Activated T-helper 17 cell treated with anti-CD3 and anti-CD28 coated beads, Interleukin-2, amount 50 U/mL, for 72 hours (primary cell): Measurements from ENCODE around the gene MRPL48. TPM values are rescaled to one million over a fixed set of nuclear protein-coding genes. Genes with fewer than 3 reads are reported as not detected.
"Not testable (repeated sequence)": the region's sequence is repeated elsewhere in the genome, so short reads cannot be mapped to it uniquely, and the experiment has no call there.

Source experiments
- ATAC-seq: fragments of 150-1000 bp; cut with Tn5 transposase; replicated peaks from 2 replicates; pipeline ENCODE4 v1.10.0; 2021; ENCODE audit warnings: mild to moderate bottlenecking, moderate library complexity
- H3K27ac Mint-ChIP-seq: one replicate; pipeline ENCODE4 v1.8.0; 2022; ENCODE audit warnings: mixed read lengths
- H3K27me3 Mint-ChIP-seq: one replicate; pipeline ENCODE4 v1.8.0; 2022; ENCODE audit warnings: mixed read lengths
- H3K36me3 Mint-ChIP-seq: one replicate; pipeline ENCODE4 v1.8.0; 2022; ENCODE audit warnings: low read depth, mild to moderate bottlenecking, mixed read lengths
- H3K4me1 Mint-ChIP-seq: one replicate; pipeline ENCODE4 v1.8.0; 2022; ENCODE audit warnings: mixed read lengths
- H3K4me3 Mint-ChIP-seq: one replicate; pipeline ENCODE4 v1.8.0; 2022; ENCODE audit warnings: mild to moderate bottlenecking, mixed read lengths
- H3K9me3 Mint-ChIP-seq: one replicate; pipeline ENCODE4 v1.8.0; 2022; ENCODE audit warnings: mixed read lengths
- total RNA-seq, 2 donors: library from RNA; stranded (reverse); gene quantifications; one replicate each; pipeline ENCODE4 v1.2.3, GENCODE V29; 2022

Gene MRPL48
- 10 to 100 TPM; 28.1 to 39.6 TPM for total RNA-seq

- Mint-ChIP-seq H3K4me1 (peaks cover 4% of the 10 kb centered on the region), H3K36me3 (peaks cover 8% of the 10 kb centered on the region), H3K27ac (peak within 1 kb of the TSS; percentile 99), H3K9me3 (no peaks in the 10 kb centered on the region), H3K4me3 (peak within 1 kb of the TSS; percentile 100), H3K27me3 (no peaks in the 10 kb centered on the region)
- peak; percentile 100 for ATAC-seq
These were observed at the start of gene MRPL48 for GRCh38 chr11:73787643-73788558. Gene MRPL48 (plus strand): TSS chr11:73787874. CDS start chr11:73787972, 98 bp downstream.

- H3K27me3 Mint-ChIP-seq: no peaks in the 10 kb centered on the region
- peaks cover 28% of the 10 kb centered on the region for H3K36me3 Mint-ChIP-seq
- ATAC-seq: no peak
- H3K9me3 Mint-ChIP-seq: no peaks in the 10 kb centered on the region
- peaks cover 5% of the 10 kb centered on the region for H3K4me1 Mint-ChIP-seq
- no peak overlapping the region for H3K27ac Mint-ChIP-seq
- no peak overlapping the region for H3K4me3 Mint-ChIP-seq
These were observed 44.6 kb upstream of the MRPL48 start for GRCh38 chr11:73743045-73743444.

GRCh38 chr11:73746701-73747100 is 41.0 kb upstream of the MRPL48 start:
- no peak for ATAC-seq
- no peaks in the 10 kb centered on the region for H3K27me3 Mint-ChIP-seq
- H3K4me1 Mint-ChIP-seq: peaks cover 20% of the 10 kb centered on the region
- no peak overlapping the region for H3K4me3 Mint-ChIP-seq
- H3K27ac Mint-ChIP-seq: no peak overlapping the region
- peaks cover 38% of the 10 kb centered on the region for H3K36me3 Mint-ChIP-seq
- no peaks in the 10 kb centered on the region for H3K9me3 Mint-ChIP-seq

- Mint-ChIP-seq H3K4me3 (no peak overlapping the region), H3K4me1 (peaks cover 28% of the 10 kb centered on the region), H3K36me3 (peaks cover 46% of the 10 kb centered on the region), H3K27ac (no peak overlapping the region), H3K27me3 (no peaks in the 10 kb centered on the region), H3K9me3 (no peaks in the 10 kb centered on the region)
- no peak for ATAC-seq
These were observed 39.9 kb upstream of the MRPL48 start for GRCh38 chr11:73747762-73748161.

- Mint-ChIP-seq H3K36me3 (peaks cover 43% of the 10 kb centered on the region), H3K4me1 (peaks cover 28% of the 10 kb centered on the region), H3K27ac (no peak overlapping the region), H3K27me3 (no peaks in the 10 kb centered on the region), H3K9me3 (no peaks in the 10 kb centered on the region), H3K4me3 (no peak overlapping the region)
- no peak for ATAC-seq
These were observed 39.4 kb upstream of the MRPL48 start for GRCh38 chr11:73748300-73748699.

- Mint-ChIP-seq H3K9me3 (no peaks in the 10 kb centered on the region), H3K36me3 (peaks cover 43% of the 10 kb centered on the region), H3K4me3 (no peak overlapping the region), H3K4me1 (peaks cover 33% of the 10 kb centered on the region), H3K27ac (no peak overlapping the region), H3K27me3 (no peaks in the 10 kb centered on the region)
- no peak for ATAC-seq
These were observed 38.6 kb upstream of the MRPL48 start for GRCh38 chr11:73749118-73749517.

GRCh38 chr11:73750228-73750627 is 37.4 kb upstream of the MRPL48 start:
- Mint-ChIP-seq H3K27ac (no peak overlapping the region), H3K36me3 (peaks cover 43% of the 10 kb centered on the region), H3K4me1 (peaks cover 33% of the 10 kb centered on the region), H3K27me3 (no peaks in the 10 kb centered on the region), H3K9me3 (no peaks in the 10 kb centered on the region), H3K4me3 (no peak overlapping the region)
- no peak for ATAC-seq

- peaks cover 37% of the 10 kb centered on the region for H3K4me1 Mint-ChIP-seq
- ATAC-seq, H3K9me3 Mint-ChIP-seq, H3K27me3 Mint-ChIP-seq, H3K27ac Mint-ChIP-seq: not testable (repeated sequence)
- H3K4me3 Mint-ChIP-seq: peak overlapping the region; percentile 0
- peaks cover 43% of the 10 kb centered on the region for H3K36me3 Mint-ChIP-seq
These were observed 36.8 kb upstream of the MRPL48 start for GRCh38 chr11:73750862-73751261.

GRCh38 chr11:73752216-73752867 is 35.3 kb upstream of the MRPL48 start:
- peak overlapping the region; percentile 37 for H3K27ac Mint-ChIP-seq
- H3K27me3 Mint-ChIP-seq: no peaks in the 10 kb centered on the region
- no peaks in the 10 kb centered on the region for H3K9me3 Mint-ChIP-seq
- peak overlapping the region; percentile 0 for H3K4me3 Mint-ChIP-seq
- ATAC-seq: no peak
- H3K36me3 Mint-ChIP-seq: peaks cover 44% of the 10 kb centered on the region
- H3K4me1 Mint-ChIP-seq: peaks cover 37% of the 10 kb centered on the region

GRCh38 chr11:73752903-73753302 is 34.8 kb upstream of the MRPL48 start:
- no peak for ATAC-seq
- peaks cover 32% of the 10 kb centered on the region for H3K4me1 Mint-ChIP-seq
- H3K27ac Mint-ChIP-seq: no peak overlapping the region
- no peaks in the 10 kb centered on the region for H3K9me3 Mint-ChIP-seq
- H3K4me3 Mint-ChIP-seq: no peak overlapping the region
- H3K36me3 Mint-ChIP-seq: peaks cover 44% of the 10 kb centered on the region
- H3K27me3 Mint-ChIP-seq: no peaks in the 10 kb centered on the region

- no peaks in the 10 kb centered on the region for H3K27me3 Mint-ChIP-seq
- ATAC-seq: no peak
- no peaks in the 10 kb centered on the region for H3K9me3 Mint-ChIP-seq
- H3K27ac Mint-ChIP-seq: no peak overlapping the region
- H3K4me1 Mint-ChIP-seq: peaks cover 39% of the 10 kb centered on the region
- peaks cover 44% of the 10 kb centered on the region for H3K36me3 Mint-ChIP-seq
- H3K4me3 Mint-ChIP-seq: no peak overlapping the region
These were observed 33.7 kb upstream of the MRPL48 start for GRCh38 chr11:73753938-73754337.

GRCh38 chr11:73755670-73756069 is 32.0 kb upstream of the MRPL48 start:
- Mint-ChIP-seq H3K27me3 (no peaks in the 10 kb centered on the region), H3K4me3 (no peak overlapping the region), H3K36me3 (peaks cover 52% of the 10 kb centered on the region), H3K9me3 (no peaks in the 10 kb centered on the region), H3K4me1 (peaks cover 38% of the 10 kb centered on the region), H3K27ac (no peak overlapping the region)
- ATAC-seq: no peak

GRCh38 chr11:73757598-73757997 is 30.1 kb upstream of the MRPL48 start:
- no peak for ATAC-seq
- Mint-ChIP-seq H3K36me3 (peaks cover 39% of the 10 kb centered on the region), H3K4me3 (peak overlapping the region; percentile 94), H3K9me3 (no peaks in the 10 kb centered on the region), H3K27me3 (no peaks in the 10 kb centered on the region), H3K4me1 (peaks cover 27% of the 10 kb centered on the region), H3K27ac (no peak overlapping the region)

- peak overlapping the region; percentile 94 for H3K4me3 Mint-ChIP-seq
- ATAC-seq: no peak
- H3K9me3 Mint-ChIP-seq: no peaks in the 10 kb centered on the region
- no peak overlapping the region for H3K27ac Mint-ChIP-seq
- H3K4me1 Mint-ChIP-seq: peaks cover 27% of the 10 kb centered on the region
- no peaks in the 10 kb centered on the region for H3K27me3 Mint-ChIP-seq
- peaks cover 35% of the 10 kb centered on the region for H3K36me3 Mint-ChIP-seq
These were observed 29.2 kb upstream of the MRPL48 start for GRCh38 chr11:73758451-73758850.

- ATAC-seq: no peak
- H3K9me3 Mint-ChIP-seq: no peaks in the 10 kb centered on the region
- H3K27me3 Mint-ChIP-seq: no peaks in the 10 kb centered on the region
- H3K27ac Mint-ChIP-seq: peak overlapping the region; percentile 91
- H3K36me3 Mint-ChIP-seq: peaks cover 29% of the 10 kb centered on the region
- H3K4me3 Mint-ChIP-seq: peak overlapping the region; percentile 94
- H3K4me1 Mint-ChIP-seq: peaks cover 22% of the 10 kb centered on the region
These were observed 28.0 kb upstream of the MRPL48 start for GRCh38 chr11:73759610-73760134.
